ENCODE data around the gene CX3CL1. TPM values are rescaled to one million over a fixed set of nuclear protein-coding genes. Genes with fewer than 3 reads are reported as not detected.

CX3CL1 gene
- 0.17 and 1.7 TPM in 2 replicates for total RNA-seq

GRCh38 chr16:57372372-57373116 is at the start of gene CX3CL1:
Gene CX3CL1, plus strand, starts transcription at chr16:57372490. Its CDS starts 79 bp downstream, at chr16:57372569.

DNA sequence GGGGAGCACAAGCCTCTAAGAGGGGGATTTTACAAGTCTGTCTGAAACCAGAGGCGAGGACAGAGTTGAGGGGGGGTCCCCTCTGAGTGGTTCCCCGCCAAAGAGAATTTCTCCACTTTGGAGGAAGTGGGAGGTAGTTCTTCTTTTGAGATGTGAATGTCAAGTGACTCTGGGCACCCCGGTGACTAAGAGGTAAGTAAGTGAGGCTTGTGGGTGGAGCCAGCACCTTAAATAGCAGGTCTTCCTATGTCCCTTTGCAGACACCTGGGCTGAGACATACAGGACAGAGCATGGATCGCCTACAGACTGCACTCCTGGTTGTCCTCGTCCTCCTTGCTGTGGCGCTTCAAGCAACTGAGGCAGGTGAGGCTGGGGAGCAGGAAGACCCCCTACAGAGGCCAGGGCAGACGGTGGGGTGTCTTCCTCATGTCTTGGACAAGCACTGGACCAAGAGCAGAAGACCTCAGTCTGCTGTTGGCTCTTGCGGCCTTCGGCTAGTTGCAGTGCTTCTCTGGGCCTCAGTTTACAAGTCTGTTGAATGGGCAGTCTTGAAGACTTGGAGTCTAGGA is 13.7 kb upstream of the CX3CL1 start, which contains the start of gene CCL22:
Gene CCL22, plus strand, starts transcription at position 257 of the 569 bp plus-strand sequence. Its CDS starts 34 bp downstream, at position 291.

GRCh38 chr16:57403965-57404817 is 31.9 kb downstream of the CX3CL1 start, which contains the start of gene CCL17:
Gene CCL17, plus strand, starts transcription at chr16:57404767. Its CDS starts 9,166 bp downstream, at chr16:57413933.

Other genes with a start within 250 kb of the CX3CL1 start
- gene PSME3IP1, start 186.5 kb upstream of the CX3CL1 start, total RNA-seq, result 47.6 and 69.2 TPM in 2 replicates
- gene RSPRY1, start 186.2 kb upstream of the CX3CL1 start, total RNA-seq, result 39.3 and 44.0 TPM in 2 replicates
- gene ARL2BP, start 127.2 kb upstream of the CX3CL1 start, total RNA-seq, result 40.7 and 50.2 TPM in 2 replicates
- gene PLLP, start 87.8 kb upstream of the CX3CL1 start, total RNA-seq, result 2.7 and 3.5 TPM in 2 replicates
- not detected in 2 replicates for gene CCL22, start 13.7 kb upstream of the CX3CL1 start, total RNA-seq
- gene CCL17, start 32.3 kb downstream of the CX3CL1 start, total RNA-seq, result not detected in 2 replicates
- gene CIAPIN1, start 74.9 kb downstream of the CX3CL1 start, total RNA-seq, result 58.4 and 62.6 TPM in 2 replicates
- gene COQ9, start 75.0 kb downstream of the CX3CL1 start, total RNA-seq, result 41.4 and 45.4 TPM in 2 replicates
- gene POLR2C, start 90.2 kb downstream of the CX3CL1 start, total RNA-seq, result 91.8 and 100 TPM in 2 replicates
- 13.5 and 24.7 TPM in 2 replicates for gene DOK4, start 114.0 kb downstream of the CX3CL1 start, total RNA-seq
- 8.0 and 9.7 TPM in 2 replicates for gene CCDC102A, start 164.1 kb downstream of the CX3CL1 start, total RNA-seq
- not detected in 2 replicates for gene ADGRG5, start 170.2 kb downstream of the CX3CL1 start, total RNA-seq